Right lobe of liver (tissue), 4 donors: ENCODE results near the gene GOLIM4.
"Not testable (repeated sequence)": the region's sequence is repeated elsewhere in the genome, so short reads cannot be mapped to it uniquely, and the experiment has no call there.

Experiments used
- POLR2A ChIP-seq: fragments of 450-650 bp; IDR thresholded peaks from one replicate; pipeline ENCODE4 v1.6.1; 2017; ENCODE audit warnings: antibody characterized with exemption, mild to moderate bottlenecking
- TF ChIP-seq, protein P1 (sequence below), 4 donors: fragments of 200-600 bp in 3 of 4; fragments of 450-650 bp in 1 of 4; IDR thresholded peaks; one replicate each; pipeline versions ENCODE4 v1.5.1 to v1.8.0; 2016 to 2022; ENCODE audit warnings: antibody characterized with exemption in 4 of 4, mild to moderate bottlenecking in 2 of 4
- donor health status: DM: no; HTN: no; CAD: no.
- donor health status: DM: no; HTN: no; CAD: no.
- donor health status: DM: no; HTN: yes; CAD: no.

DNA sequence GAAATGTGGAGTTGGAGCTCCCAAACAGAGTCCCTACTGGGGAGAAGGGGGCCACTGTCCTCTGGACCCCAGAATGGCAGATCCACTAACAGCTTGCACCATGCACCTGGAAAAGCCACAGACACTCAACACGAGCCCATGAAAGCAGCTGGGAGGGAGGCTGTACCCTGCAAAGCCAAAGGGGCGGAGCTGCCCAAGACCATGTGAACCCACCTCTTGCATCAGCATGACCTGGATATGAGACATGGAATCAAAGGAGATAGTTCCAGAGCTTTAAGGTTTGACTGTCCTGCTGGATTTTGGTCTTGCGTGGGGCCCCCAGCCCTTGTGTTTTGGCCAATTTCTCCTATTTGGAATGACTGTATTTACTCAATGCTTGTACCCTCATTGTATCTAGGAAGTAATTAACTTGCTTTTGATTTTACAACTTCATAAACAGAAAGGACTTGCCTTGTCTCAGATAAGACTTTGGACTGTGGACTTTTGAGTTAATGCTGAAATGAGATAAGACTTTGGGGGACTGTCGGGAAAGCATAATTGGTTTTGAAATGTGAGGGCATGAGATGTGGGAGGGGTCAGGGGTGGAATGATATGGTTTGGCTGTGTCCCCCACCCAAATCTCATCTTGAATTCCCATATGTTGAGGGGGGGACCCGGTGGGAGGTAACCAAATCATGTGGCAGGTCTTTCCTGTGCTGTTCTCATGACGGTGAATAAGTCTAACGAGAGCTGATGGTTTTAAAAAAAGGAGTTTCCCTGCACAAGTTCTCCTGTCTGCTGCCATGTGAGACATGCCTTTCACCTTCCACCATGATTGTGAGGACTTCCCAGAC, 39.1 kb downstream of the GOLIM4 start:
- TF ChIP-seq, protein P1, sequence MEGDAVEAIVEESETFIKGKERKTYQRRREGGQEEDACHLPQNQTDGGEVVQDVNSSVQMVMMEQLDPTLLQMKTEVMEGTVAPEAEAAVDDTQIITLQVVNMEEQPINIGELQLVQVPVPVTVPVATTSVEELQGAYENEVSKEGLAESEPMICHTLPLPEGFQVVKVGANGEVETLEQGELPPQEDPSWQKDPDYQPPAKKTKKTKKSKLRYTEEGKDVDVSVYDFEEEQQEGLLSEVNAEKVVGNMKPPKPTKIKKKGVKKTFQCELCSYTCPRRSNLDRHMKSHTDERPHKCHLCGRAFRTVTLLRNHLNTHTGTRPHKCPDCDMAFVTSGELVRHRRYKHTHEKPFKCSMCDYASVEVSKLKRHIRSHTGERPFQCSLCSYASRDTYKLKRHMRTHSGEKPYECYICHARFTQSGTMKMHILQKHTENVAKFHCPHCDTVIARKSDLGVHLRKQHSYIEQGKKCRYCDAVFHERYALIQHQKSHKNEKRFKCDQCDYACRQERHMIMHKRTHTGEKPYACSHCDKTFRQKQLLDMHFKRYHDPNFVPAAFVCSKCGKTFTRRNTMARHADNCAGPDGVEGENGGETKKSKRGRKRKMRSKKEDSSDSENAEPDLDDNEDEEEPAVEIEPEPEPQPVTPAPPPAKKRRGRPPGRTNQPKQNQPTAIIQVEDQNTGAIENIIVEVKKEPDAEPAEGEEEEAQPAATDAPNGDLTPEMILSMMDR (IDR thresholded peaks at IDR 0.05), result not testable (repeated sequence)
- not testable (repeated sequence) for TF ChIP-seq POLR2A
